BE2C (cell line): ENCODE results near the gene AKAP13.

Experiments used
- DNase-seq: peaks from one replicate; pipeline ENCODE4 v3.0.0-alpha.2; 2020
- H3K27me3 ChIP-seq: fragments of 250-450 bp; sonication (Bioruptor Pico); 2 replicates; pipeline ENCODE4 v1.5.1; 2020; ENCODE audit warnings: mild to moderate bottlenecking
- H3K36me3 ChIP-seq: fragments of 250-450 bp; sonication (Bioruptor Pico); 2 replicates; pipeline ENCODE4 v1.5.1; 2020; ENCODE audit warnings: mild to moderate bottlenecking
- H3K4me1 ChIP-seq: fragments of 250-450 bp; sonication (Bioruptor Pico); 2 replicates; pipeline ENCODE4 v1.5.1; 2020
- H3K4me3 ChIP-seq: 2 replicates; pipeline ENCODE4 v1.5.1; 2011; ENCODE audit warnings: low read depth, low read length
- H3K9me3 ChIP-seq: fragments of 250-450 bp; sonication (Bioruptor Pico); 2 replicates; pipeline ENCODE4 v1.5.1; 2020
- TF ChIP-seq, protein P1 (sequence below): IDR thresholded peaks from 2 replicates; pipeline ENCODE4 v1.5.1; 2012; ENCODE audit warnings: mild to moderate bottlenecking, low read depth, low read length

The AKAP13 gene

DNA sequence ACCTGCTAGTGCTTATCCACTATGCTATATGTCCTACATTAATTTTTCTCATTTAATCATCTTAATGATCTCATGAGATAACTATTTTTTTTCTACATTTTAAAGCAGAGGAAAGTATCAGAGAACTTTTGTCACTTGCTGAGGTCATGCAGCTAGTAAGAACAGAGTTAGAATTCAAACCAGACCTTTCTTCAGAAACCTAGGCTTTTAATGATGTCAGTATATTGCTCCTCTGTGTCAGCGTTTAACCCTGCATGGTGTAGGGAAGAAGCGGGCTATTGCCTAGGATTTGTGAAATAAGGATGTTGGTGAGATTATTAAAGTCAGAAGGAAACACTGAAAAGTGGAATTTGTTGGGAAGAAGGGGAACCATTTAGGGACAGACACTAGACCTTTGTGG, 121.2 kb downstream of the AKAP13 start:
- H3K4me3 ChIP-seq: no peak overlapping the region
- no peaks in the 10 kb centered on the region for H3K9me3 ChIP-seq
- TF ChIP-seq, protein P1, sequence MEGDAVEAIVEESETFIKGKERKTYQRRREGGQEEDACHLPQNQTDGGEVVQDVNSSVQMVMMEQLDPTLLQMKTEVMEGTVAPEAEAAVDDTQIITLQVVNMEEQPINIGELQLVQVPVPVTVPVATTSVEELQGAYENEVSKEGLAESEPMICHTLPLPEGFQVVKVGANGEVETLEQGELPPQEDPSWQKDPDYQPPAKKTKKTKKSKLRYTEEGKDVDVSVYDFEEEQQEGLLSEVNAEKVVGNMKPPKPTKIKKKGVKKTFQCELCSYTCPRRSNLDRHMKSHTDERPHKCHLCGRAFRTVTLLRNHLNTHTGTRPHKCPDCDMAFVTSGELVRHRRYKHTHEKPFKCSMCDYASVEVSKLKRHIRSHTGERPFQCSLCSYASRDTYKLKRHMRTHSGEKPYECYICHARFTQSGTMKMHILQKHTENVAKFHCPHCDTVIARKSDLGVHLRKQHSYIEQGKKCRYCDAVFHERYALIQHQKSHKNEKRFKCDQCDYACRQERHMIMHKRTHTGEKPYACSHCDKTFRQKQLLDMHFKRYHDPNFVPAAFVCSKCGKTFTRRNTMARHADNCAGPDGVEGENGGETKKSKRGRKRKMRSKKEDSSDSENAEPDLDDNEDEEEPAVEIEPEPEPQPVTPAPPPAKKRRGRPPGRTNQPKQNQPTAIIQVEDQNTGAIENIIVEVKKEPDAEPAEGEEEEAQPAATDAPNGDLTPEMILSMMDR: no peak
- no peaks in the 10 kb centered on the region for H3K27me3 ChIP-seq
- peaks cover 61% of the 10 kb centered on the region for H3K4me1 ChIP-seq
- no peaks in the 10 kb centered on the region for H3K36me3 ChIP-seq
- no peak for DNase-seq

DNA sequence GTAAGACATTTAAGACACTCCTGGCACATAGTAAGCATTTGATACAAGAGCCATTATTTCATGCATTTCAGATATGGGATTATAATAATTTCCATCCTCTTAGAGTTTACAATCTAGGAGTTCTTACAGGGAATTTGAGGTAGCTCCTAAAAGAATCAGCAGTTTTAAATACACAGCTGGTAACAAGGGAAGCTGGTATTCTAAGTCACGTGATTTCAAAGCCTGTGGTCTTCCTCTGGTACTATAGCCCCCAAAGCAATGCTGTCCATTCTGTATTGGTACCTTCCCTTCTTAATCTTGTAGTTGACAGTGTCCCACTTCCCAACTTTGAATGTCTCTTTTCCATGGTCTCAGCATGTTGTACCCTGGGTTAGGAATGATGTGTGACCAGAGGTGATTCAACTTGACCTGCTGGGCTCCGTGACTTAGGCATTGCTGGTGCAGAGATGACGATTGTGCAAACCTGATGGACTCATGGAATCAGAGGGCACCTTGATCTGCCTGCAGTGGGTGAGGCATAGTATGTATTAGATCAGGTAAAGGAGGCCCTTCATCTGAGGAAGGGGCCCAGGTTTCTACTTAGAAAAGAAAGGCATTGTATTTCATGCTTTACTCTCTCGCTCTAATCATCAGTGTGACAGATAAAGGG, 122.9 kb downstream of the AKAP13 start:
- TF ChIP-seq, protein P1: no peak
- no peak for DNase-seq
- no peaks in the 10 kb centered on the region for H3K27me3 ChIP-seq
- peaks cover 48% of the 10 kb centered on the region for H3K4me1 ChIP-seq
- H3K36me3 ChIP-seq: no peaks in the 10 kb centered on the region
- no peak overlapping the region for H3K4me3 ChIP-seq
- no peaks in the 10 kb centered on the region for H3K9me3 ChIP-seq

DNA sequence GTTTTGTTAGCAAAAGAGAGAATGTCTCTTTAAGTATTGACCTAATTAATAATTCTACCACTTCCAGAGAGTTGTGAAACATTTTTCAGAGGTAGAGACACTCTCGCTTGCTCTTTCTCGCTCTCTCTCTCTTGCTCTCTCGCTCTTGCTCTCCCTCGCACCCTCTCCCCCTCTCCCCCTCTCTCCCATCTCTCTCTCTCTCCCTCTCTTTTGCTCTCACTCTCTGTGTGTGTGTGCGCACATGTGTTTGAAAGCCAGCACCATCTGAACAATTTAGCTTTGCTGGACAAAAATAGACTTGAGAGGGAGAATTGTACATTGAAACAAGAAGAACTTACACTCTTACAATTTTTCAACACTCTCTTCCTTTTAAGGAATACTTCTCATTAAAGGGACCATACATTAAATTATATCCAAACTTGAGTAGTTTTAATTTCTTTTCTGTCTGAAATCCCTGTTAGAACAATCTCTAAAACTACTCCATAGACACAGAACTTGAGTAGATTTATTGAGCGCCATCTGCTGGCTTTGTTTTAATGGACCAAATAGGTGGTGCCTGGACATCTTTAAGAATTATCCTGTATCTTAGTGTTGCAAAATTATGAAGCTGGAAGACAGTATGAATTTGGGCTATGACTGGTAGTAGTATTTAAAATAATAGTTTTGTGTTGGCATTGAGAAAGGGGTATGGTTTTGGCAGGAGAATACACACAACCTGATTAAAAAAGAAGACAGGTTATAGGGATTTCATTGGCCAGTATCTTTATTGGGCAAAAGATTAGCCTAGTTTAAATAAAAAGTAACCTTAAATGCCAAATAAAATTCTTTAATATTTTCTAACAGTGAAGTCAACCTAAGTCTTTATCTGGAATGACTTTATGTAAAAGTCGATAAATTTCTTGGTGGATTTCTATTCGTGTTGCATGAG, 124.6 kb downstream of the AKAP13 start:
- no peak overlapping the region for H3K4me3 ChIP-seq
- peaks cover 39% of the 10 kb centered on the region for H3K4me1 ChIP-seq
- no peaks in the 10 kb centered on the region for H3K9me3 ChIP-seq
- DNase-seq: peak; percentile 60
- H3K27me3 ChIP-seq: no peaks in the 10 kb centered on the region
- TF ChIP-seq, protein P1: peak; percentile 67
- H3K36me3 ChIP-seq: no peaks in the 10 kb centered on the region

DNA sequence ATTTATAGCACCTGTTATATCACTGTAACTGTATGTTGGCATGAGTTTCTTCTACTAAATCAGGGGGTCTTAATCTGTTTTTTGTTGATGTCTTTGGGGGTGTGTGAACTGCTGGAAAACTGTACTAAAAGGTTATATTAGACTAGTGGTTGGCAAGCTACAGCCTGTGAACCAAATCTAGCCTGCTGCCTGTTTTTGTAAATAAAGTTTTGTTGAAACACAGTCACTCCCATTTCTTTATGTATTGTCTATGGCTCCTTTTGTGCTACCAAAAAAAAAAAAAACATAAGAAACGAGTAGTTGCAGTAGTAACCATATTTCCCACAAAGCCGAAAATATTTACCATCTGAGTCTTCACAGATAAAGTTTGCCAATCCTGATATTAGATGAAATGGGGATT, 126.7 kb downstream of the AKAP13 start:
- H3K36me3 ChIP-seq: no peaks in the 10 kb centered on the region
- no peak overlapping the region for H3K4me3 ChIP-seq
- no peaks in the 10 kb centered on the region for H3K9me3 ChIP-seq
- no peaks in the 10 kb centered on the region for H3K27me3 ChIP-seq
- H3K4me1 ChIP-seq: peaks cover 20% of the 10 kb centered on the region
- no peak for DNase-seq
- TF ChIP-seq, protein P1: no peak

DNA sequence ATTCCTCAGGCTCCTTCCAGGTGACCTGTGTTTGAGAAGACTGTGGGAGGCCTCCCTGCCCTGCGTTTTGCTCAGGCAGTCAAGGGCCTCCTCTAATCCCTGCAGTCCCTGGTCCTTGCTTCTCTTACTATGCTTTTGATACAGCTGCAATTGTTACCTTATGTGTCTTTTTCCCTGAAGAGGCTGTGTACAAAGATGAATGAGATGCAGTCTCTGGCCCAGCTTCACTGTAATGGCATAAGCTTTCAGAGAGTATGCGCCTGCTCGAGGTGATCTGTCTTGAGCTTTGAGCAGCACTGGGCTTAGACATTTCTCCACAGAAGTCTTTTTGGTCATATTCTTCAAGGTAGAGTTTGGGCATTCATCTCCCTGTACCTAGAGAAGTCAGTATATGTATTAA, 129.6 kb downstream of the AKAP13 start:
- H3K27me3 ChIP-seq: no peaks in the 10 kb centered on the region
- TF ChIP-seq, protein P1: no peak
- no peak for DNase-seq

DNA sequence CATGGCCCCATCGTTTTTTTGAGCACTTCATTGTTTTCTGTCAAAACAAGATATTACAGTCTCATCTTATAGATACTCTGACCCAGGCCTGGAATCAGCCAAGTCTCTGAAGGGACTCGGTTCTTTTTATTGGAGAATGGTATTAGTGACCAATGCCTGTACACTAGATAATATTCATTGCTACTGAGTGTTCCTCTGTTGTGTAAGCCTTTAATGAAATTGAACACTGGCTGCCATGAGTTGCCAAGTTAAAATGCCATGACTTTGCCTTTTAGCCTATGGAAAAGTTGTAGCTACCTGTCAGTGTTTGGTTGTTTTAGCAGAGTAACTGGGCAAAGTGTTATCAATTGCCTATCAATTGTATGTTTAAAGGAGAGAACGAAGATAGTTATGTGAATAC, 134.0 kb downstream of the AKAP13 start:
- Histone ChIP-seq H3K4me3 (no peak overlapping the region), H3K36me3 (no peaks in the 10 kb centered on the region), H3K9me3 (no peaks in the 10 kb centered on the region; the same call in 1 of the 2 replicates), H3K27me3 (no peaks in the 10 kb centered on the region), H3K4me1 (peaks cover 1% of the 10 kb centered on the region; the same call in 1 of the 2 replicates)
- no peak for DNase-seq
- TF ChIP-seq, protein P1: no peak

More for the DNA sequence above, 129.6 kb downstream of the AKAP13 start:
- Histone ChIP-seq H3K4me1 (peaks cover 10% of the 10 kb centered on the region), H3K4me3 (no peak overlapping the region), H3K9me3 (no peaks in the 10 kb centered on the region), H3K36me3 (no peaks in the 10 kb centered on the region)
